LNCaP clone FGC (cell line): ENCODE measurements around the gene FAM170B.

Source experiments
- DNase-seq: peaks from one replicate; pipeline ENCODE4 v3.0.0-alpha.2; 2011; ENCODE audit warnings: low read depth
- H3K4me3 ChIP-seq: 2 replicates; pipeline ENCODE4 v1.5.1; 2011; ENCODE audit warnings: mild to moderate bottlenecking, low read depth, low read length, control low read depth
- CTCF ChIP-seq: IDR thresholded peaks from 2 replicates; pipeline ENCODE4 v1.5.1; 2012; ENCODE audit warnings: mild to moderate bottlenecking; ENCODE audit not compliant: control insufficient read depth, insufficient read depth; ENCODE audit errors: extremely low read depth

The FAM170B gene

GRCh38 chr10:49135575-49136313 is 1.9 kb upstream of the FAM170B start:
- DNase-seq, result no peak
- no peak for TF ChIP-seq CTCF
- no peak overlapping the region for H3K4me3 ChIP-seq

- TF ChIP-seq CTCF, result no peak
- DNase-seq, result no peak
- no peak overlapping the region for H3K4me3 ChIP-seq
Measured at GRCh38 chr10:49134327-49134726, 506 bp upstream of the FAM170B start.

GRCh38 chr10:49132362-49132737 is 1.5 kb downstream of the FAM170B start:
- DNase-seq, result no peak
- no peak overlapping the region for H3K4me3 ChIP-seq
- TF ChIP-seq CTCF, result no peak

- no peak for TF ChIP-seq CTCF
- H3K4me3 ChIP-seq, result no peak overlapping the region
- no peak for DNase-seq
Measured at GRCh38 chr10:49131507-49132361, 2.1 kb downstream of the FAM170B start.

- TF ChIP-seq CTCF, result no peak
- no peak overlapping the region for H3K4me3 ChIP-seq
- no peak for DNase-seq
Measured at GRCh38 chr10:49129376-49129775, 4.4 kb downstream of the FAM170B start.

- no peak overlapping the region for H3K4me3 ChIP-seq
- TF ChIP-seq CTCF, result no peak
- DNase-seq, result no peak
Measured at GRCh38 chr10:49128854-49129253, 5.0 kb downstream of the FAM170B start.
